Measurements from ENCODE around the gene LSM4. TPM values are rescaled to one million over a fixed set of nuclear protein-coding genes. Genes with fewer than 3 reads are reported as not detected.

The LSM4 gene
- total RNA-seq, 1 experiment from 2014 or later: 787 TPM

DNA sequence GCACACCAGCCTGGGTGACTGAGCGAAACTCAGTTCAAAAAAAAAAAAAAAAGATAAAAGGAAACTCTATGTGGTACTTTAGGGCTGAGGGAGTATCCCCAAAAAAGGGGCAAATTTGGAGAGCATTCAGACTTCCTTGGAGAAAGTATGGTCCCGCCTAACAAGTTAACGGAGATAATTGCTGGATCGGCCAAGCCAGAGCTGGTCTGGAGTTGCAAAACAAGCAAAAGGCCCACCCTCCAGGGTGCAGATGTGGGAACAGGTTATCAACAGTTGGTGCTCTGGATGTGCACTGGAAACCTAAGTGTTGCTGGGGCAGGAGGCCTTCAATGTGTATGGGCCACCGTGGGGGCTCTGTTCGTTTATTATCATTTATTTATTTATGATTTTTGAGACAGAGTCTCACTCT is 51.4 kb downstream of the LSM4 start:
- Histone ChIP-seq H3K4me3 (ENCODE audit: insufficient read depth, low read depth, low read length) (no peak overlapping the region), H3K27me3 (ENCODE audit: control insufficient read depth, insufficient read depth, low read length) (no peaks in the 10 kb centered on the region), H3K36me3 (replicated peaks; ENCODE audit: control insufficient read depth, insufficient read depth, low read length) (no peaks in the 10 kb centered on the region)
- DNase-seq: no peak

DNA sequence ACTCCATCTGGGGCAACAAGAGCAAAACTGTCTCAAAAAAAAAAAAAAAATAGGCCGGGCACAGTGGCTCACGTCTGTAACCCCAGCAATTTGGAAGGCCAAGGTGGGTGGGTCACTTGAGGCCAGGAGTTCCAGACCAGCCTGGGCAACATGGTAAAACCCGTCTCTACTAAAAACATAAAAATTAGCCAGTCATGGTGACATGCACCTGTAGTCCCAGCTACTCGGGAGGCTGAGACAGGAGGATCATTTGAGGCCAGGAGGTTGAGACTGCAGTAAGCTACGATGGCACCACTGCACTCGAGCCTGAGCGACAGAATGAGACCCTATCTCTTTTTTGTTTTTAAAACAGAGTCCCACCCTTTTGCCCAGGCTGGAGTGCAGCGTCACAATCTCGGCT is 52.5 kb downstream of the LSM4 start:
- DNase-seq: no peak
- Histone ChIP-seq H3K4me3 (ENCODE audit: insufficient read depth, low read depth, low read length) (no peak overlapping the region), H3K27me3 (ENCODE audit: control insufficient read depth, insufficient read depth, low read length) (no peaks in the 10 kb centered on the region), H3K36me3 (replicated peaks; ENCODE audit: control insufficient read depth, insufficient read depth, low read length) (no peaks in the 10 kb centered on the region)

DNA sequence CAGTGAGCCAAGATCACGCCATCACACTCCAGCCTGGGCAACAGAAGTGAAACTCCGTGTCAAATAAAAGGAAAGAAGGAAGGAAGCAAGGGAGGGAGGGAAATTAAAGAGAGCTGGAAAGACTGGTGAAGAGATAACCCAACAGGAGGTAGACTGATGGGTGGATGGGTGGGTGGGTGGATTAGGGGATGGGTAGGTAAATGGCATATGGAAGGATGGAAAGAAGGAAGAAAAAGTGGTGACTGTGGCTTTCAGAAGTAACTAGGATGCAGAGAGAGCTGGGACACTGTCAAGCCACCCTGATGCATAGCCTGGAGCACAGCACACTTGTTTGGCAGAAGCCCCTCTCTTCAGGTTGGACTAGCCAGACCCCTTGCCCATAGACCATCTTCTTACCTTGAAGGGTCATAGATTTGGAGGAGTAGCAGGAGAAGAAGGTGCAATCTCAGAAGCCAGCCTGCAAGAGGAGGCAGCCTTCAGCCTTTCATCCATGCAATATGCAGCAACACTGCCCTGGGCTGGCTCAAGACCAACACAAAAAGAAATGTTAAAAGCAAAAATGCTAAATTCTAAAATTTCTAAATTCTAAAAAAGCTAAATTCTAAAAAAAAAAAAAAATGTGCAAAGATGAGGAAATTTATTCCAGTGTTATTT is 53.7 kb downstream of the LSM4 start:
- DNase-seq: no peak
- no peaks in the 10 kb centered on the region for H3K36me3 ChIP-seq (replicated peaks; ENCODE audit: control insufficient read depth, insufficient read depth, low read length)
- H3K27me3 ChIP-seq (ENCODE audit: control insufficient read depth, insufficient read depth, low read length): no peaks in the 10 kb centered on the region
- H3K4me3 ChIP-seq (ENCODE audit: insufficient read depth, low read depth, low read length): no peak overlapping the region

DNA sequence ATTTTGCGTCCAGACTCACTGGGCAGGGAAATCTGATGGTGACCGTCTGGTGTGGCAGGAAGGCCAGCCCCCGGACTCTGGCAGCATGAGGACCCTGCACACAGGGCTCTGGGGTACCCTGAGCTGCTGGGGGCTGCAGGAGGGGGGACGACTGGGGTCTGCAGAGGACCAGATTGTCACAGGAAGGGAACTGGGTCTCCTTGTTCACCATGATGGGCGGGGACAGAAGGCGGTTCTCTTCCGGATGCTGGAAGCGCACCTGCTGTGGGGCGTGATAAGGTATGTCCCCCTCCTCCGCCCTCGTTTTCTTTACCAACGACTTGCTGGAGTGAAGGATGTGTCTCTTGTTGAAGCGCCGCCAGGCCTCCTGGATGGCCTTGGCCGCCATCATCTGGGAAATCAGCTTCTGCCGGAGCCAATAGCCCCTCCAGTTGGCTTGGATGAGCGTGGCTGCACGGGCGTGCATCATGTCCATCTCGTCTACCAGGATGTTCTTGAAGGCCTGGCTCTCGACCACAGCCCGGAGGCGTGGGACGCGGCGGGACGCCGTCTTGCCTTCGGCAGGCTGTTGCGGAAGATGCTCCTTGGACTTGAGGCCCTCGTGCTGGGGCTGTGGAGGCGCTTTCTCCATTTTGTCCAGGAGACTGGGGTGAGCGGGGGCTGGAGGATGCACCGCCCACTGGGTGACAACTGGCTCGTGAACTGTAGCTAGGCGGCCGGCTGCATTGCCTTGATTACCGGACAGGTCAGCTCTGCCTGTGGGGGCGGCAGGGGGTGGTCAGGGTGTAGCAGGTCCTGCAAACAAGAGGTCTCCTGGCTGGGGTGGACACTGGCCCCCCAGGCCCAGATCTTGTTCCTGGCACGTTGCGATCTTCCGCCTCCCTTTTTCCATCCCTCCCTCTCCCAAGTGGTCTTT is 55.8 kb downstream of the LSM4 start:
- Histone ChIP-seq H3K4me3 (ENCODE audit: insufficient read depth, low read depth, low read length) (no peak overlapping the region), H3K36me3 (replicated peaks; ENCODE audit: control insufficient read depth, insufficient read depth, low read length) (no peaks in the 10 kb centered on the region), H3K27me3 (ENCODE audit: control insufficient read depth, insufficient read depth, low read length) (no peaks in the 10 kb centered on the region)
- peak; percentile 58 for DNase-seq

DNA sequence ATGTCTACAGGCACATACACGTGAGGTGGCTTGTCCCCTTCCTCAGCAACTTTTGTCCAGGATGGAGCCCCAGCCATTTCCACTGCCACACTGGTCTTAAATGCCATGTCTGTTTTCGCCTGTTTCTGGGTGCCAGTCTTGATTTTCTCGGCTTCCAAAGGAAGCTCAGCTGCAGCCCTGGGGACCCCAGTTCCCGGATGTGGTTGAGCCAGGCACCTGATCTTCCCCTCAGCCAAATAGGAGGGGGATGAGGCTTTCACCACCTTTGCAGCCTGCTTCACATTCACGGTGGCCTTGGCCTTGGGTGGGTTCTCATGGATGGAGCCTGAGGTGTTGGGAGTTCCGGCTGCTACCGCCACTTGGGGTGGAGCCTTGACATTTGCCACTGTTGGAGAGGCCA is 57.3 kb downstream of the LSM4 start:
- H3K36me3 ChIP-seq (replicated peaks; ENCODE audit: control insufficient read depth, insufficient read depth, low read length): no peaks in the 10 kb centered on the region

DNA sequence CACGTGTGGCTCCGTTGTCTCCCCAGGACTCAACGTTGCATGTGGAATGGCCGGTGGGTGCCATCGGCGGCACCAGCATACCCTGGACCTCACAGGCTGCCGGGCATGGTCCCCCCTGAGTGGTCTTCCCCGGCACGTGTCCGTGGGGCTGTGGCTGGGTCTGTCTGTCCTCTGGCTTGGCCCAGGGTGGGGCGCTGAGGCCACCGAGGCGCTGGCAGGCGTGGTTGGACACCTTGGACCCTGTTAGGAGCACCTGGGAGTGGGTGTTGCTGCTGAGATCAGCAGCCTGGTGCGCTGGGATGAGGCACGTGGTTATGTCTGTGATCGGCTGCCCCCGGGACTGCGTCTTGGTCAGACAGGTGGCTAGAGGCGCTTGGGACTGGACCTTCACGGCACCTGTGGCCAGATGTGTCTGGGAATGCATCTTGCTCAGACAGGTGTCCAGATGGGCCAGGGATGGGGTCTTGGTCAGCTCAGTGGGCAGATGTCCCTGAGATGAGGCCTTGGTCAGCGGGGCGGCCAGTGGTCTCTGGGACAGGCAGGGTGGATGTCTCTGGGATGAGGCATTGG is 57.8 kb downstream of the LSM4 start:
- no peaks in the 10 kb centered on the region for H3K36me3 ChIP-seq (replicated peaks; ENCODE audit: control insufficient read depth, insufficient read depth, low read length)
- DNase-seq: no peak
- H3K27me3 ChIP-seq (ENCODE audit: control insufficient read depth, insufficient read depth, low read length): no peaks in the 10 kb centered on the region
- no peak overlapping the region for H3K4me3 ChIP-seq (ENCODE audit: insufficient read depth, low read depth, low read length)

More for the DNA sequence above, 57.3 kb downstream of the LSM4 start:
- peak; percentile 43 for DNase-seq
- no peaks in the 10 kb centered on the region for H3K27me3 ChIP-seq (ENCODE audit: control insufficient read depth, insufficient read depth, low read length)
- H3K4me3 ChIP-seq (ENCODE audit: insufficient read depth, low read depth, low read length): no peak overlapping the region

DNA sequence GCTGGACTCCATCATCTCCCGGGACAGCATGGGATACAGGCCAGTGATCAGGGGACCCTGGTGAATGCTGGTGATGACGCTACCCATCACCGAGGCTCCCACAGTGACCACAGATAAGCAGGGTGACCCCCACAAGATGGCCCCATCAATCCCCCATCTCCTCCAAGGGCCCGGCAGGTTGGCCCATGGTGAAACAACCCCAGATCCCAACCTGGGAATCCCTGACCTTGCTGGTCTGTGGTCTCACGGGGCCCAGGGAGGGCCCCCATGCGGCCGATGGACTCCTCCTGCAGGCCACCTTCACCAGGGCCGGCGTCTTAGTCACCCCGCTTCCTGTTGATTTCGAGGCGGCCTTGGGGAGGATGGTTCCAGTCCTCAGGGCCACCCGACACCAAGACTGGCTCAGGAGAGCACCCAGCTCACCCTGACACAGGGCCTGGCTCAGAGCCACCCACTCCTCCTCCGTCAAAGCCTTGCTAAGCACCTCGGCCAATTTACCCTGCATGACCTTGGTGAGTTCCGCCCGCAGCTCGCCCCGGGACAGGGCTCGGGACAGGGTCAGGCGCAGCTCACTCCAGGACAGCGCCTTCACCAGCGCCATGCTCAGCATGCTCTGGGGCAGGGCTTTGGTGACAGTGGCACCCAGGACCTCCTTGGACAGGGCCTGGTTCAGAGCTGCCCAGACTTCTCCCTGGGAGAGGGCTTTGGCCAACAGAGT is 58.6 kb downstream of the LSM4 start:
- no peaks in the 10 kb centered on the region for H3K36me3 ChIP-seq (replicated peaks; ENCODE audit: control insufficient read depth, insufficient read depth, low read length)
- H3K27me3 ChIP-seq (ENCODE audit: control insufficient read depth, insufficient read depth, low read length): no peaks in the 10 kb centered on the region
- H3K4me3 ChIP-seq (ENCODE audit: insufficient read depth, low read depth, low read length): no peak overlapping the region
- peak; percentile 51 for DNase-seq

DNA sequence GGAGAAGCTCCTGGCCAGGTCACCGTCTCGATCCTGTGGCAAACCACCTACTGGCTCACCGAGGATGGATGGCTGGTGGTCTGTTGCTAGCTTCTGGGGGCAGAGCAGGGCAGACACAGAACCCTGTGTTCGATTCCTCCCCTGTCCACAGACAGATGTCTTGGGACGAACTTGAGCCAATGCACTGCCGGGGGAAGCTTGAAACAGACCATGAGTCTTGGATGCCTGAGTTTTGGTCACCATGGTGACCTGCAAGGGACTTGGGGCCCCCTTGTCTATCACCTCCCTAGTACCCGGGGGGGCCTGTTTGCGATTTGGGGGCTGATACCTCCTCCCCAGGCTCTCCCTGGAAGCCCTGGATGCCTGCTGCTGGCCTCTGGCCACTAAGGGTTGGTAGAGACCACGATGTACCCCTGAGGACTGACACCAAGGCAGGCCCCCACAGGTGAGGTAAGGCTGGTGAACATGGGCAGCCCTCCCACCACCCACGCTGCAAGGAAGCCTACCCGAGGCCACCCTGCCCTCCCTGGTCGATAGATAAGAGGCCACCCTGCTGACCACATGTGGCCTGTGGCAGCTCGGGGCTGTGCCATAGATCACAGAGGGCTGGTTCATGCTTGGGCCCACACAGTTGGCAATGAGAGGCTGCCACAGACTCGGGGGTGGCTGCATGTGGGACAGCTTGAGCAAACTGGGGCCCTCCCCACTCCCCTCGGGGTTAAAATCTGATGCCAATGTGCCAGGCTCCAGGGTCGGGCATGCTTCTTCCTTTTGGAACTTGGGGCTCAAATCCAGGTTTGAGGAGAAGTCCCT is 59.3 kb downstream of the LSM4 start:
- Histone ChIP-seq H3K4me3 (ENCODE audit: insufficient read depth, low read depth, low read length) (no peak overlapping the region), H3K27me3 (ENCODE audit: control insufficient read depth, insufficient read depth, low read length) (no peaks in the 10 kb centered on the region), H3K36me3 (replicated peaks; ENCODE audit: control insufficient read depth, insufficient read depth, low read length) (no peaks in the 10 kb centered on the region)
- peak; percentile 40 for DNase-seq

DNA sequence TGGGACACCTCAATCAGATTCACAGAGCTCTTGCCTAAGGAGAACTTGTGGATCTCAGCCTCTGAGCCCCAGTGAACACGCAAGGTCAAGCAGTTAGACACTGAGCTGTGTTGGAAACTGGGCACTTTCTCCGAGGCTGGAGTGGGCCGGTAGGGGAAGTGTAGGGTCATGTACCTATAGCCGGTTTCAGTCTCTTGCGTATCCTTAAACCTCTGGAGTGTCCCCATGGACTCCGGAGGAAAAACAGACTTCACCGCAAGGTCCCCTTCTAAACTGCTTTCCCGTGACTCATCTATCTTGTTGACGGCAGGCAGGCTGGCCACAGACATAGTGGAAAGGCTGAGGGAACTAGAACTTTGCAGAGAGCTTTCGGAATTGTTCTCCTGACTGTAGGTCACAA is 60.0 kb downstream of the LSM4 start:
- no peaks in the 10 kb centered on the region for H3K27me3 ChIP-seq (ENCODE audit: control insufficient read depth, insufficient read depth, low read length)
- no peak overlapping the region for H3K4me3 ChIP-seq (ENCODE audit: insufficient read depth, low read depth, low read length)
- no peaks in the 10 kb centered on the region for H3K36me3 ChIP-seq (replicated peaks; ENCODE audit: control insufficient read depth, insufficient read depth, low read length)
- no peak for DNase-seq

DNA sequence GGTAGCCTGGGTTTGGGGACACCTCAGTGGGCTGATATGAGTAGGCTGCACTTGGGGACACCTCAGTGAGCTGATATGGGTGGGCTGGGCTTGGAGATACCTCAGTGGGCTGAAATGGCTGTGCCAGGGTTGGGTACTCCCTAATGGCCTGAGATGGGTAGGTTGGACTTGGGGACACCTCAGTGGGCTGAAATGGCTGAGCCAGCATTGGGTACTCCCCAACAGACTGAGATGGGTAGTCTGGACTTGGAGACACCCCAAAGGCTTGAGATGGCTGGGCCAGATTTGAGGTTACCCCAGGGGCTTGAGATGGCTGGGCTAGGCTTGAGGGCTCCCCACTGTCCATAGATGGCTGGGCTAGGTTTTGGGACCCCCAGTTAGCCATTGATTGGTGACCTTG is 60.7 kb downstream of the LSM4 start:
- no peaks in the 10 kb centered on the region for H3K36me3 ChIP-seq (replicated peaks; ENCODE audit: control insufficient read depth, insufficient read depth, low read length)

DNA sequence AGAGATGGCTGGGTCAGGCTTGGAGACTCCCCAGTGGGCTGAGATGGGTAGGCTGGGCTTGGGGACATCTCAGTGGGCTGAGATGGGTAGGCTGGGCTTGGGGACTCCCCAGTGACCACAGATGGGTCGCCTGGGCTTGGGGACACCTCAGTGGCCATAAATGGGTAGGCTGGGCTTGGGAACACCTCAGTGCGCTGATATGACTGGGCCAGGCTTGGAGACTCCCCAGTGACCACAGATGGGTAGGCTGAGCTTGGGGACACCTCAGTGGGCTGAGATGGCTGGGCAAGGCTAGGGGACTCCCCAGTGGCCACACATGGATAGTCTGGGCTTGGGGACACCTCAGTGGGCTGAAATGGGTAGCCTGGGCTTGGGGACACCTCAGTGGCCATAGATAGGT is 61.4 kb downstream of the LSM4 start:
- no peak overlapping the region for H3K4me3 ChIP-seq (ENCODE audit: insufficient read depth, low read depth, low read length)
- DNase-seq: no peak
- no peaks in the 10 kb centered on the region for H3K27me3 ChIP-seq (ENCODE audit: control insufficient read depth, insufficient read depth, low read length)
- H3K36me3 ChIP-seq (replicated peaks; ENCODE audit: control insufficient read depth, insufficient read depth, low read length): no peaks in the 10 kb centered on the region

More for the DNA sequence above, 60.7 kb downstream of the LSM4 start:
- no peak for DNase-seq
- no peak overlapping the region for H3K4me3 ChIP-seq (ENCODE audit: insufficient read depth, low read depth, low read length)
- no peaks in the 10 kb centered on the region for H3K27me3 ChIP-seq (ENCODE audit: control insufficient read depth, insufficient read depth, low read length)

DNA sequence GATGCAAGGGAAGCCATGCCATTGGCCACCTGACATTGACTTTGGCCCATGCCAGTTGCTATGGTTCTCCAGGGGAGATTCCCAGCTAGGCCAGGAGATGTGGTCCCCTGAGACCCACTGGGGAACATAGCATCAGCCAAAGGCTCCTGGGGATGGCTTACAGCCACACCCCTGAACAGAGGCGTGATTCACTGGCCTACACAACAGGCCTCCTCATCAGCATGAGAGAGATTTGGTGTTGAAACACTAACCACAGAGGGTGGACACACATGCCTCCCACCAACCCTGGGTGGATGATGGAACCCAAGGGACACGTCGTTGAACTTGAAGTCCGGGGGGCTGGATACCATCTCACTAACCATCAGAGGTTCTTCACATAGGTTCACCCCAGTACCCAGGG is 63.0 kb downstream of the LSM4 start:
- Histone ChIP-seq H3K36me3 (replicated peaks; ENCODE audit: control insufficient read depth, insufficient read depth, low read length) (no peaks in the 10 kb centered on the region), H3K27me3 (ENCODE audit: control insufficient read depth, insufficient read depth, low read length) (no peaks in the 10 kb centered on the region; the same call in none of the 2 replicates), H3K4me3 (ENCODE audit: insufficient read depth, low read depth, low read length) (no peak overlapping the region)
- no peak for DNase-seq

DNA sequence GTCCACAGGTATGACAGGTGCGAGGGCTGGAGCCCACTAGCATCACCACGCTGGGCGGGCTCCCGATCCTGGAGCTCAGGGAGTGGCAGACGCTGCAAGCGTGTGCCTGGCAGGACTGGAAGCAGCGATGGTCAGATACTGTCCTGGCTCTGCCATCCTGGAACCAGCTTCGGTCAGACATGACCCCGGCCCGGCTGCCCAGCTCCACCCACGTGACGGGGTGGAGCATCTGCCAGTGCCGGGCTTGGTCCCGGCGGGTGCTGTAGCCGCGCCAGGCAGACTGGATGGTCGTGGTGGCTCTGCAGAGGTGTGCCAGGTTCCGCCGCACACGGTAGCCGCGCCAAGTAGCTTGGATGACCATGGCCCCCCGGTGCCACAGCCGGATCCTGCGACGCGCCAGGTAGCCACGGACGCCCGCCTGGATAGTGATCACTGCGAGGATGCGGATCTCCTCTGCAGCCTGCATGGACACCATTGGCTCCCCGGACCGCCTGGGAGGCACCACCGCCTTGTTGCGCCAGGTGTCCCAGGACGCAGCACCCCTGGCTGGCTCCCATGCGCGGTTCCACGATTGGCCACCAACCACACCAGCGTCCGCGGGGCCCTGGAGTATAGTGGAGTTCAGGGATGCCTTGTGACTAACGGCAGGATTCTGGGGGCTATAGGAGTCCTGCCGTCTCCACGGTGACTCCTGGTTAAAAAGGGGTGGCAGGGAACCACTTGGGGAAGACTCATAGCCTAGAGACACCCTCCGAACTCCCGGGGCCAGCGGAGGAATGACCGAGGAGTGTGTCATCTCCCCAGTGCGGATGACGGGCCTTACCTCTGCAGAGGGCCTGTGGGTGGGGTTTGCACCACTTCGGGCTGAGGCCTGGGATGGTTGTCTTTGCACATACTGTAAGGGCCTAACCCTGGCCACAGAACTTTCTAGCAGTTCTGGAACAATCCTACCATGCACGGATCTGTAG is 65.1 kb downstream of the LSM4 start:
- Histone ChIP-seq H3K36me3 (replicated peaks; ENCODE audit: control insufficient read depth, insufficient read depth, low read length) (no peaks in the 10 kb centered on the region), H3K27me3 (ENCODE audit: control insufficient read depth, insufficient read depth, low read length) (peaks cover 3% of the 10 kb centered on the region), H3K4me3 (ENCODE audit: insufficient read depth, low read depth, low read length) (no peak overlapping the region)
- peak; percentile 49 for DNase-seq

Measured in H7 (cell line).